SK-MEL-5 (cell line): ENCODE results near the gene CACHD1. TPM values are rescaled to one million over a fixed set of nuclear protein-coding genes. Genes with fewer than 3 reads are reported as not detected.

ENCODE experiments used
- DNase-seq: peaks from one replicate; pipeline ENCODE4 v3.0.0-alpha.2; 2016; ENCODE audit warnings: low read depth, low spot score
- in situ Hi-C: cut with HindIII; loops from 2 replicates; pipeline ENCODE4 v1.10.0; 2016; ENCODE audit warnings: low sequenced_read_pairs, high pct_unique_total_duplicates, low pct_unique_long_range_greater_than_20kb
- total RNA-seq: library from RNA; depleted of rRNA; stranded (reverse); fragments of >200 nt; shearing (Covaris generic); gene quantifications from 2 replicates; pipeline ENCODE4 v1.2.3, GENCODE V29; 2014

The CACHD1 gene
- total RNA-seq, 1 experiment from 2014 or later, result 6.9 TPM

GRCh38 chr1:64553285-64553684 is 83.4 kb downstream of the CACHD1 start:
- DNase-seq, result no peak
- in situ Hi-C loops, result no loop called here

DNA sequence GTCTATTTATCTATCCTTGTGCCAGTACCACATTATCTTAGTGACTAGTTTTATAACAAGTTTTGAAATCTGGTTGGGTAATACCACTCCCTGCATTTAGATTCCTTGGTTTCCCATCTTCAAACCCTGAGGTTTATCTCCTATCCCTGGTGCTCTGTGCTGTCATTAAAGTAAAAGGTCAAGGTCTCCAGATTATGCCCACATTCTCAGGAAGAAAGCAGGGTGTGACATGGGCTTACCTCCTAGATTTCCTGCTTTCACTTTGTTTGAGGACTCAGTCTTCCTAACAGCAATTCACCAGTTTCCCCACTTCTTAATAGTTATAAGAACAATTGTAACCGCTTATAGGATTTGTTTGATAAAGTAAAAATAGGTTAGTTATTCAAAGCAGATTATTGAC is 86.0 kb downstream of the CACHD1 start:
- in situ Hi-C loops, result no loop called here
- no peak for DNase-seq

- in situ Hi-C loops, result no loop called here
- DNase-seq, result no peak
These were observed 92.1 kb downstream of the CACHD1 start for GRCh38 chr1:64561993-64562392.

GRCh38 chr1:64563958-64564565 is 94.1 kb downstream of the CACHD1 start:
- no peak for DNase-seq
- in situ Hi-C loops, result no loop called here

- DNase-seq, result no peak
- in situ Hi-C loops, result no loop called here
These were observed 95.0 kb downstream of the CACHD1 start for GRCh38 chr1:64564891-64565290.

- DNase-seq, result no peak
- in situ Hi-C loops, result no loop called here
These were observed 97.7 kb downstream of the CACHD1 start for GRCh38 chr1:64567426-64568170.

DNA sequence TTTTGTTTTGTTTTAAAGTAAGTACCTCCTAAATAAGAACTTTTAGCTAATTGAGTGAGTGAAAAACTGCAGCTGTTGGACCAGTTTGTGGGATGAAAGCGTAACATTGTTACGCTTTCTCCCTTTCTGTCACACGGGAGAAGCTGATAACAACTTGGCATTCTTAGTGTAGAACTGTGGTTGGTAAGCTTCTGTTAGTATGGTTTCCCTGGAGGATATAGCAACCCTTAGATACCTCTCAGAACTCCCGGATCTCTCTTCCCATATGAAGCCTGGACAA is 98.2 kb downstream of the CACHD1 start:
- DNase-seq, result no peak
- in situ Hi-C loops, result no loop called here

DNA sequence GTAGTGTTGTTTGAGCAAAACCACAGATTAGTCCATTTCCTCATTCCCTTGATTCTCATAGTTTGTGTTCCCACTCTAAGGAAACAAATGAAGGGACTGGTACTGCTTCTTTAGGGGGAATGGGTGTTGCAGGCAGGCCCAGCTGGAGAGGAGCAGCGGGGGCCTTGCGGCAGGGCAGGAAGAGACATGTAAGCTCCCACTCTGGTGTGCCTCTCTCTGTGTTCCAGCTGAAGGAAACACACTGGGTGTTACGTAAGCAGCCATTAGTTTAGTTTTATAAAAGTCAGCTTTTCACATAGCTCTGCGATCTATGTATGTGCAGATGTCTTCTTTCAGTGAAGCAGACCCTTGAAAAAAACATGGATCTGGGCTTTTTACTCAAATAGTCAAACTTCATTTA is 99.5 kb downstream of the CACHD1 start:
- no peak for DNase-seq
- in situ Hi-C loops, result no loop called here

GRCh38 chr1:64570267-64570855 is 100.4 kb downstream of the CACHD1 start:
- in situ Hi-C loops, result no loop called here
- no peak for DNase-seq

DNA sequence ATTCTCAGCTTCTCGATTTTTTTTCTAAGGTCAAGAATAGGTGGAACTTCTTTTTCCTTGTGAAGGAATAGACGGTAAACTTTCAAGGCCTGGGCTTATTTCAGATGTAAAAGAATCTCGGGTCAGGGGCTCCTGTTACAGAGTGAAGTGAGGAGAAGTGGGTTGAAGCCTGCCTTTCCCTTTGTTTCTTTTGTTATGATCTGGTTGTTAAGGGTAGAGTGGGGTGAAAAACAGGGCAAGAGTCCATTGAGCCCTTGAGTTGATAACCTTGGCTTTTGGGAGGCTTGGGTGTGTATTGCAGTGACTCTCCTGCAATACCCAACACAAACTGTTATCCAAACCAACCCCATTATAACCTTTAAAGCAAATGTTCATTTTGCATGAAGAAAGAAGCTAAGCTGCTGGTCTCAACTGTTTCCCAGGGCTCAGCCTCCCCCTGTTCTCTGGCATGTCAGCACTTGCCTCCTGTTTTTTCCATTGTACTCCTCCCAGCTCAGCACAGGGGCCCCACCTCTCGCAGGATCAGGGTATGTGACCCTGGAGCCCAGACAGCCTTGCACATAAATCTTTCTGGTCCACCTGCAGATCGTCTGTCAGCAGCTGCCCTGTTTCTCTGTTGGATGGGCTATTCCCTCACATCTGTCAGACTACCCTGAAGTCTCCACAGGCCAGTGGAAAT is 102.4 kb downstream of the CACHD1 start:
- in situ Hi-C loops, result no loop called here
- DNase-seq, result no peak

DNA sequence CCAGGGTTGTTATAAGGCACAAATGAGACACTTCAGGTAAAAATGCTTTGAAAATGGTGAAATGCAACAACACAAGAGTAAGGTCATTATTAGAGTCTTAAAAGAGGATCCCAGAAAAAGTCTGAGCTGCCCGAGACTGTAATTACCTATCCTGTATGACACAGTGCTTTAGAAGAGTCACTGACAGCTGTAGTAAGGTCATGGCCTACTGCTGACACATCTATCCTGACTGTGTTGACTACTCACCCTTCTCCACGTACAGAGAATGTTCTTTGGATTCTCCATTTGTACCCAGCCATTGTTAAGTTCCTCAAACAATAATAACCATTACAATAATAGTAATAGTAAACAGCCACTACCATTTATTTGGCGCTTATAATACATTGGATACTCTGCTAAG is 104.4 kb downstream of the CACHD1 start:
- no peak for DNase-seq
- in situ Hi-C loops, result no loop called here

GRCh38 chr1:64575881-64576676 is 106.2 kb downstream of the CACHD1 start:
- DNase-seq, result peak; percentile 19
- in situ Hi-C loops, result no loop called here

- no peak for DNase-seq
- in situ Hi-C loops, result no loop called here
These were observed 108.5 kb downstream of the CACHD1 start for GRCh38 chr1:64578270-64578973.

DNA sequence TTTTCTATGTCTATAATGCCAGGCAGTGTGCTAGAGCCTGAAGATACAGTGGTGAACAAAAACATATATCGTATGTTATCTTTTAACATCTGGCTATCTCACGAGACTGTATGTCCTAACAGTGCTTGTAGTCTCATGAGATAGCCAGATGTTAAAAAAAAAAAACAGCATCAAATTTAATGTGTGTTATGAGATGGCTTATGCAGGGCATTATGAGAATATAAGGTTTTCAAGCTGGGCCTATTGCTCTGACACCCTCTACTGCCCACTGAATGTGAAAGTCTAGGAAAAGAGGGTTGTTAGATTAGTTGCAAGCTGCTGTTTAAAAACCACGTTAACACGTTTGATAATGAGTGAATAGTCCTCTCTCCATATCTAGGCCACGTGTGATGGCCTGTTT is 109.8 kb downstream of the CACHD1 start:
- DNase-seq, result no peak
- in situ Hi-C loops, result no loop called here

- DNase-seq, result peak; percentile 3
- in situ Hi-C loops, result no loop called here
These were observed 111.4 kb downstream of the CACHD1 start for GRCh38 chr1:64581135-64581842.

DNA sequence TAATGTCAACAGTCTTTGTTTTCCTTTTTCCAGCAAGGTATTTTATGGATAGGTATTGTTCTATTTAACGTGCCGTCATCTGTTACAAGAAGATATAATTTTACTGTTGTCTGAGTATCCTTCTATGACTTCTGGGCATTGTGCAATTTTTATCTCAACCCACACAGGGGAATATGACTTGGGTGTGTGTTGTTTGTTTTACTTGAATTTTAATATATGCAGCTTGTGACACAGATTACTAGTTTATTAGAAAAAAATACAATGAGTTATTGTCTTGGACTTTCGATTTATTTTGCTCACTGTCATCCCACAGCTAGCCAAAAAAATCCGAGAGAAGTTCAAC is 111.9 kb downstream of the CACHD1 start:
- in situ Hi-C loops, result no loop called here
- DNase-seq, result peak; percentile 46

- no peak for DNase-seq
- in situ Hi-C loops, result no loop called here
These were observed 114.5 kb downstream of the CACHD1 start for GRCh38 chr1:64584479-64584878.
